ENCODE data around the gene C5orf22.
A peak's percentile ranks its signal among the peaks of the same experiment; 100 is the strongest.

The C5orf22 gene

DNA sequence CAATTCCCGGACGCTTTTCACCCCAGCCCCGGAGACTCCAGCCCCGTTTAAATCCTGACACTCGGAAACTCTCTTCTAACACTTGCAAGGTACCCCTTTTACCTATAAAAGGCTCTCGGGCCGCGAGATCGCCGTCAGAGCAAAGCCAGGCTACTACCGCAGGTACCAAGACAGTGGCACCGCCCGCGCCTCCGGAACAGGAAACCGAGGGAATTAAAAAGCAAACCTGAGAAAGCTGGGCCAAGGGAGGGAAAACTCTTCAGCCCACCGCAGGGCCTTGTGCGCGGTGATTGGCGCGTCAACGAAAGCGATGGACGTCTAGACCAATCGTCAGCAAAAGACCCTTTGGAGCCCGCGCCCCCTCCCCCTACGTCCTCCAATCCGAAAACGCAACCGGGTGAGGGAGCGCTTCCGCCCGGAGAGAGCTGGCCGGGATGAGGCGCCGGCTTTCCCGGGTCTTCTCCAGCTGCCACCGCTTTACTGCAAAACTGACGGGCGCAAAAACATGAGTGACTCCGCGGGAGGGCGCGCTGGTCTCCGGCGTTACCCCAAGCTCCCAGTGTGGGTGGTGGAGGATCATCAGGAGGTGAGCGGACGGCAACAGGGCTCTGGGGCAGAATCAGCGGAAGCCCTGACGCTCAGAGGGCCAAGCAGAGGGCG, at the start of gene C5orf22, which contains the start of gene DROSHA:
Gene C5orf22, plus strand, starts transcription at position 414 of the 660 bp plus-strand sequence. Its CDS starts 92 bp downstream, at position 506.
Gene DROSHA, minus strand, starts transcription at position 206 of the 660 bp plus-strand sequence. CDS start 3,034 bp downstream, outside the sequence.
- H3K36me3 ChIP-seq (ENCODE audit: insufficient read depth, low read length): peaks cover 61% of the 10 kb centered on the region

DNA sequence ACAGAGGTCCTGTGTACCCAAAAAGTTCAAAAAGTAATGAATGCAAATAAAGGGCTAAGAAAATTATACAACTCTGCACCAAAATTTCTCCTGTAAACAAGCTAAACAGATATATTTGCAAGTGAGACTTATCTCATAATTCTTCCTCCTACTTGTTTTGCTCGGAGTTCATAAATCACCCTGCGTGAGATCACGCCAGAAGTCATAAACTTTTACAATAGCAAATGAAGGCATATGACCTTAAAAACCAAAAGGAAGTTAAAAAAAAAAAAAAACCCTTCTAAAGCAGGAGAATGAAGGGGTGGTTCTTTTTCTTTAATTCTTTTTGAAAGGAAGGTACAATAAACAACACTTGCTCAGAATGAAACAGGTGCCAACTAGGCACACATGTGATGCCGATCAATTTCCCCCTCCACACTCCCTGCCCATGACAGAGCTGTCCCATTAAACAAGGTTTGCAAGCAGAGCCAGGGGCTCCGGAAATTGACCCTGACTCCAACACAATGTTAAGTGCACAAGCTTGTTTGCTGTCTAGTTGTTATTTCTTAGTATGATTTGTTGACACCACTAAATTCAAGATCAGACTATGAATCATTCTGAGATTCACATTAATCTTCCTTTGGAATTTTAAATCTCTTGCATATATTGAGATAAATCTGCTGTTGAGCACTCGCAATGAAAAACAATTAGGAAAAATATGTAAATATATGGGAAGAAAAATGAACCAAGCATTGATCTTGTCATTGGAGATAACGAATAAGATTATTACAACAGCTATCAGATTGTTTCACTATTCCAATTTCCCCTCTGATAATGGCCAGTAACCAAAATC, 46.5 kb upstream of the C5orf22 start:
- DNase-seq (ENCODE audit: low read depth, low spot score): no peak
- Histone ChIP-seq H3K36me3 (ENCODE audit: insufficient read depth, low read length) (peaks cover 52% of the 10 kb centered on the region), H3K27ac (no peak overlapping the region), H3K9ac (ENCODE audit: insufficient read length) (no peak overlapping the region), H3K9me3 (ENCODE audit: low read depth, low read length) (no peaks in the 10 kb centered on the region), H3K4me3 (no peak overlapping the region)
- TF ChIP-seq FOXP2 (optimal IDR thresholded peaks at IDR 0.05; ENCODE audit: control extremely low read depth, extremely low read length, insufficient read depth): no peak
- TF ChIP-seq POLR2AphosphoS5 (IDR thresholded peaks at IDR 0.05; ENCODE audit: borderline replicate concordance, low read depth, low read length): no peak
- no peak for TF ChIP-seq EZH2 (IDR thresholded peaks at IDR 0.05)

More for the DNA sequence above, at the start of gene C5orf22, which contains the start of gene DROSHA:
- TF ChIP-seq EZH2 (IDR thresholded peaks at IDR 0.05): no peak
- peak; percentile 88 for TF ChIP-seq POLR2AphosphoS5 (IDR thresholded peaks at IDR 0.05; ENCODE audit: borderline replicate concordance, low read depth, low read length)
- no peak for TF ChIP-seq FOXP2 (optimal IDR thresholded peaks at IDR 0.05; ENCODE audit: control extremely low read depth, extremely low read length, insufficient read depth)
- peak; percentile 88 for DNase-seq (ENCODE audit: low read depth, low spot score)
- Histone ChIP-seq H3K9ac (ENCODE audit: insufficient read length) (peak within 1 kb of the TSS; percentile 88), H3K27ac (no peak within 1 kb of the TSS), H3K4me3 (peak within 1 kb of the TSS; percentile 94), H3K9me3 (ENCODE audit: low read depth, low read length) (no peaks in the 10 kb centered on the region)

DNA sequence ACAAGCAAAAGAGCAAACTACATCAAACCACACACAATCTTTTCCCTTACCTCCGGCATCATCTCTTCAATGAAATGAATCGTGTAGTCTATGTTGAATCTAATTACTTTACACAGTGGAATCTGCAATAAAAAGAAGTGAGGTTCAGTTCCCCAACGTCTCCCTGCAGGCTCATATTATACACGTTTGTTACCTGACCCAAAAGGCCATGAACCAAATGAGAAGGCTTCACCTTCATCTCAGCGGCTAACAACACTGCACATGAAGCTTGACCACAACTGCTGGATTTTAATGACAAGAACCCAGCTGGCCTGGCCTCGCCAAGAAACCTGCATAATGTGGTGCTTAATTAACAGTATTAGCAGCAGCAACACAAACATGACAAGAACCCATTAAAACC, 45.7 kb upstream of the C5orf22 start:
- H3K9ac ChIP-seq (ENCODE audit: insufficient read length): no peak overlapping the region
- H3K4me3 ChIP-seq: no peak overlapping the region
- TF ChIP-seq FOXP2 (optimal IDR thresholded peaks at IDR 0.05; ENCODE audit: control extremely low read depth, extremely low read length, insufficient read depth): no peak
- no peak for TF ChIP-seq POLR2AphosphoS5 (IDR thresholded peaks at IDR 0.05; ENCODE audit: borderline replicate concordance, low read depth, low read length)
- TF ChIP-seq EZH2 (IDR thresholded peaks at IDR 0.05): no peak
- DNase-seq (ENCODE audit: low read depth, low spot score): no peak
- peaks cover 61% of the 10 kb centered on the region for H3K36me3 ChIP-seq (ENCODE audit: insufficient read depth, low read length)
- H3K27ac ChIP-seq: no peak overlapping the region
- no peaks in the 10 kb centered on the region for H3K9me3 ChIP-seq (ENCODE audit: low read depth, low read length)

DNA sequence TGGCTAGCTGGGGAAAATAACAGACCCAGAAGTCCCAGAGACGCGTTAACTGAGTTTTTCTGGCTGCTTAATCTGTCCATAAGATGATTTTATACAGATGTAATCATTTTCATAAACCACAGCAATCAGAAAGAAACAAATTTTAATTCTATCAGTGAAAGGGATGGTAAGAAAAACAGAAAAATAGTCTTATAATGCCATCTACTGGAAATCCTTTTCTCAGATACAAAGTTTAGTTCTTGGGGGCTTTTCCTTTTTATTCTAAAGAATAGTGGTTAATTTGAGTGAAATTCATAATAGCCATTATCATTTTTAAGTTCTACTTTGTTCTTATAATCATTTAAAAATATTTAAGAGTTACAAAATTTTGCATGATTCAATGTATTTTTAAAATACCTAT, 44.6 kb upstream of the C5orf22 start:
- H3K9me3 ChIP-seq (ENCODE audit: low read depth, low read length): no peaks in the 10 kb centered on the region
- no peak overlapping the region for H3K9ac ChIP-seq (ENCODE audit: insufficient read length)
- peaks cover 62% of the 10 kb centered on the region for H3K36me3 ChIP-seq (ENCODE audit: insufficient read depth, low read length)
- DNase-seq (ENCODE audit: low read depth, low spot score): no peak
- H3K27ac ChIP-seq: no peak overlapping the region
- TF ChIP-seq FOXP2 (optimal IDR thresholded peaks at IDR 0.05; ENCODE audit: control extremely low read depth, extremely low read length, insufficient read depth): no peak
- no peak for TF ChIP-seq EZH2 (IDR thresholded peaks at IDR 0.05)
- no peak for TF ChIP-seq POLR2AphosphoS5 (IDR thresholded peaks at IDR 0.05; ENCODE audit: borderline replicate concordance, low read depth, low read length)
- H3K4me3 ChIP-seq: no peak overlapping the region

DNA sequence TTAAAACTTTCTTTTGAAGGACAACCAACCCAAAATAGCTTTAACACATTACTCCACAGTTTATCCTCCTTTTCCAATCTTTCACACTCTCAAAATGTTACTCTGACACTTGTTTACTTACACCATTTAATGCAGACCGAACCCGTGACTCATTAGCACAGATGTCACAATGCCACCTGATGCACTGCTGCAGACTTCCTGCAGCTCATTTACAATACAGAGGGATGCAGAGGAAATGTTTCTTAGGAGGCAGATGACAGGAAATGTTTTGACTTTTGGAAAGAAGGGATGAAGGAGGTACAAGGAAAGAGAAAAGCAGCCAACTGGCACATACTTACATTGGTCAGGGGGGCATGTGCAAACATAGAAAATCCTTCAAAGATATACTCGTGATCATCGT, 39.2 kb upstream of the C5orf22 start:
- H3K27ac ChIP-seq: no peak overlapping the region
- no peak for DNase-seq (ENCODE audit: low read depth, low spot score)

DNA sequence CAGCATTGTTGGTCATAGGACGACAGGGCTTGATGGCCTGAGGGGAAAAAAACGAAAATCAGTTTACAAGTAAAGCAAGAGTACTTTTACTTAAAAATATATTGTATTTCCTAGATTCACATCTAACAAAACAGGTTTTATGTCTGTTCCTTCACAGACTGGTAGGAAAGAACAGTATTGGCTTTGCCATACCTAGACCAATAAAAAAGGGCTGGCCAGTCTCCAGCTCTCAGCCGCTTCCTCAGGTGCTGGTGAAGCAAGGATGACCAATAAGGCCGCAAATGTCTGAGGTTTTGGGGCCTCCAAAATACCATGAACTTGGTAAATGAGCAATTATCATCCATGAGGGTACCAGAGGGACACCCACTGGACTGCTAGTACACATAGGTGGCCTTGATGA, 36.8 kb upstream of the C5orf22 start:
- DNase-seq (ENCODE audit: low read depth, low spot score): no peak
- H3K36me3 ChIP-seq (ENCODE audit: insufficient read depth, low read length): peaks cover 93% of the 10 kb centered on the region
- H3K27ac ChIP-seq: no peak overlapping the region

More for the DNA sequence above, 39.2 kb upstream of the C5orf22 start:
- peaks cover 84% of the 10 kb centered on the region for H3K36me3 ChIP-seq (ENCODE audit: insufficient read depth, low read length)
- no peaks in the 10 kb centered on the region for H3K9me3 ChIP-seq (ENCODE audit: low read depth, low read length)
- H3K4me3 ChIP-seq: no peak overlapping the region
- TF ChIP-seq EZH2 (IDR thresholded peaks at IDR 0.05) (no peak), POLR2AphosphoS5 (IDR thresholded peaks at IDR 0.05; ENCODE audit: borderline replicate concordance, low read depth, low read length) (no peak)
- H3K9ac ChIP-seq (ENCODE audit: insufficient read length): no peak overlapping the region

DNA sequence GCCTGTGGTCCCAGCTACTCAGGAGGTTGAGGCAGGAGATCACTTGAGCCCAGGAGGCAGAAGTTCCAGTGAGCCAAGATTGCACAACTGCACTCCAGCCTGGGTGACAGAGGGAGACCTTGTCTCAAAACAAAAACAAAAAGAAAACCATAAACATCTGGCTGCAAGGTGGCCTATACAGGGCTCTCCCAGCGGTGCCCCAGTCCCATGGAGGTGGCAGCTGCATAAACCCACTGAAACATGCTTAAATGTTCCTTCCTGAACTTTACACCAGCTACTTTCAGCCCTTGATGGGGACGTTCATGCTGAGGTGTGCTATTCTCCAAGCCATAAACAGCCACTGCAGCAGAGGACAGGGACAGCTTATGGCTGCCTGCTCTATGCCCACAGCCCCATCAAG, 35.8 kb upstream of the C5orf22 start:
- H3K9ac ChIP-seq (ENCODE audit: insufficient read length): no peak overlapping the region
- peaks cover 93% of the 10 kb centered on the region for H3K36me3 ChIP-seq (ENCODE audit: insufficient read depth, low read length)

More for the DNA sequence above, 36.8 kb upstream of the C5orf22 start:
- Histone ChIP-seq H3K4me3 (no peak overlapping the region), H3K9me3 (ENCODE audit: low read depth, low read length) (no peaks in the 10 kb centered on the region), H3K9ac (ENCODE audit: insufficient read length) (no peak overlapping the region)
- TF ChIP-seq FOXP2 (optimal IDR thresholded peaks at IDR 0.05; ENCODE audit: control extremely low read depth, extremely low read length, insufficient read depth) (no peak), EZH2 (IDR thresholded peaks at IDR 0.05) (no peak), POLR2AphosphoS5 (IDR thresholded peaks at IDR 0.05; ENCODE audit: borderline replicate concordance, low read depth, low read length) (no peak)

DNA sequence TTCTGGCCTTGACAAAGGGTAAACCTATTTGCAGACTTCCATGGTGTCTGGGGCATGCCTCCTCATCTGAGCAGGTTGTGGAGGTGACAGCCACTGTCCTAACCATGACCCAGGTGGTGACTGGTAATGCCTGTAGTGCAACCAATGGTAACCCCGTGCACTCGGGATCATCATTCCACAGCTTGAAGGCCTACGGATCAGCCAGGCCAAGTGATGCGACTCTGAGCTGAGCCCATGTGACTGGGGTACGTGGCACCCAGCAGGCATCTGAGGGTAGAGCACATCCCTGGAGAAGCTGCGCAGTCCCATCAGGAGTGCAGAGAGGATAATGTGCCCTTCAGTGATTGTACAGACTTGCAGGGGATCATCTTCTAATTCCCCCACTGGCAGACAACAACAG, 35.2 kb upstream of the C5orf22 start:
- Histone ChIP-seq H3K9me3 (ENCODE audit: low read depth, low read length) (no peaks in the 10 kb centered on the region), H3K27ac (no peak overlapping the region), H3K4me3 (no peak overlapping the region), H3K36me3 (ENCODE audit: insufficient read depth, low read length) (peaks cover 93% of the 10 kb centered on the region), H3K9ac (ENCODE audit: insufficient read length) (no peak overlapping the region)
- TF ChIP-seq POLR2AphosphoS5 (IDR thresholded peaks at IDR 0.05; ENCODE audit: borderline replicate concordance, low read depth, low read length) (no peak), EZH2 (IDR thresholded peaks at IDR 0.05) (no peak), FOXP2 (optimal IDR thresholded peaks at IDR 0.05; ENCODE audit: control extremely low read depth, extremely low read length, insufficient read depth) (no peak)
- DNase-seq (ENCODE audit: low read depth, low spot score): no peak

More for the DNA sequence above, 35.8 kb upstream of the C5orf22 start:
- no peak for DNase-seq (ENCODE audit: low read depth, low spot score)
- H3K9me3 ChIP-seq (ENCODE audit: low read depth, low read length): no peaks in the 10 kb centered on the region
- no peak overlapping the region for H3K27ac ChIP-seq
- TF ChIP-seq FOXP2 (optimal IDR thresholded peaks at IDR 0.05; ENCODE audit: control extremely low read depth, extremely low read length, insufficient read depth) (no peak), POLR2AphosphoS5 (IDR thresholded peaks at IDR 0.05; ENCODE audit: borderline replicate concordance, low read depth, low read length) (no peak), EZH2 (IDR thresholded peaks at IDR 0.05) (no peak)
- H3K4me3 ChIP-seq: no peak overlapping the region

All from SK-N-MC (cell line).